ENCODE results near the gene SENP7.

DNA sequence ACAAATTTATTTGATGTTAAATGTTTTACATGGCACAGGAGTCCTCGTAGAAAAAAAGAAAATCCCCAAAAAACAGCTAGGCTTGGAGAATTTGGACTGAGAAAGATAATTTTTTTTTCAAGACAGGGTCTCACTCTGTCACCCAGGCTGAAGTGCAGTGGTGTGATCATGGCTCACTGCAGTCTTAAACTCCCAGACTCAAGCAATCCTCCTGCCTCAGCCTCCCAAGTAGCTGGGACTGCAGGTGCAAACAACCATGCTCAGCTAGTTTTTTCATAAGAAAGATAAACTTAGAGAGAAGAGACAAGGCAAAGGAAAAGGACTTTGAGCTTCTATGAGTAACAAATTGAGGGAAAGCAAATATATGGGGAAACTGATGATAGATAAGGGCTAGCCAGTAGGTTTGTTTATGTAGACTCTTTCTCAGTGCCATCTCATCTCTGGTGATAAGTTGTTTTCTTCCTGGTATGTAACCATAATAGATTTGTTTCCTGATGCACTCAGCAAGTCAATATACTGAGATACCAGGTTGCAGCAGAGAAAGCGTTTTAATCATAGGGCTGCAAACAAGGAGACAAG is 35.6 kb upstream of the SENP7 start:
- no peak for TF ChIP-seq POLR2A (IDR thresholded peaks at IDR 0.05; ENCODE audit: low read length)
- no peak for TF ChIP-seq GATA1 (IDR thresholded peaks at IDR 0.05; ENCODE audit: low read depth, low read length)
